Activated T-cell treated with anti-CD3 and anti-CD28 coated beads, Interleukin-2, amount 50 U/mL, for 4 hours (primary cell): ENCODE results near the gene BID. TPM values are rescaled to one million over a fixed set of nuclear protein-coding genes. Genes with fewer than 3 reads are reported as not detected.
A peak's percentile ranks its signal among the peaks of the same experiment; 100 is the strongest.
"Not testable (repeated sequence)": the region's sequence is repeated elsewhere in the genome, so short reads cannot be mapped to it uniquely, and the experiment has no call there.

Source experiments
- ATAC-seq, 2 donors: fragments of 200-7000 bp; cut with Tn5 transposase; one replicate each; pipeline ENCODE4 v1.10.0; 2021
- DNase-seq: peaks from one replicate; pipeline ENCODE4 v3.0.0-alpha.2; 2020
- H3K27me3 Mint-ChIP-seq: one replicate; pipeline ENCODE4 v1.8.0; 2021; ENCODE audit warnings: low read depth, mixed read lengths
- H3K36me3 Mint-ChIP-seq: one replicate; pipeline ENCODE4 v1.8.0; 2022; ENCODE audit warnings: mixed read lengths; ENCODE audit not compliant: insufficient read depth
- H3K4me1 Mint-ChIP-seq: one replicate; pipeline ENCODE4 v1.8.0; 2021; ENCODE audit warnings: low read depth, mixed read lengths
- H3K4me3 Mint-ChIP-seq: one replicate; pipeline ENCODE4 v1.8.0; 2021; ENCODE audit warnings: mild to moderate bottlenecking, moderate library complexity, mixed read lengths
- H3K9me3 Mint-ChIP-seq: one replicate; pipeline ENCODE4 v1.8.0; 2021; ENCODE audit warnings: mixed read lengths
- total RNA-seq, 3 donors: library from RNA; stranded (reverse); gene quantifications; one replicate each; pipeline ENCODE4 v1.2.1, GENCODE V29; 2021

The BID gene
- total RNA-seq, 3 donors from 2014 or later = 30.3 to 39.5 (median 36.5) TPM

GRCh38 chr22:17705951-17706900 lies 68.0 kb downstream of the BID start:
- Mint-ChIP-seq H3K4me1 (peaks cover 15% of the 10 kb centered on the region), H3K4me3 (peak overlapping the region; percentile 51), H3K9me3 (no peaks in the 10 kb centered on the region), H3K36me3 (peaks cover 2% of the 10 kb centered on the region), H3K27me3 (no peaks in the 10 kb centered on the region)
- DNase-seq (peak; percentile 23), ATAC-seq (peak; percentile 97 to 98)

GRCh38 chr22:17705546-17705945 lies 68.7 kb downstream of the BID start:
- Mint-ChIP-seq H3K9me3 (no peaks in the 10 kb centered on the region), H3K36me3 (peaks cover 2% of the 10 kb centered on the region), H3K4me3 (no peak overlapping the region), H3K4me1 (peaks cover 15% of the 10 kb centered on the region), H3K27me3 (no peaks in the 10 kb centered on the region)
- DNase-seq = no peak
- ATAC-seq = no peak

DNA sequence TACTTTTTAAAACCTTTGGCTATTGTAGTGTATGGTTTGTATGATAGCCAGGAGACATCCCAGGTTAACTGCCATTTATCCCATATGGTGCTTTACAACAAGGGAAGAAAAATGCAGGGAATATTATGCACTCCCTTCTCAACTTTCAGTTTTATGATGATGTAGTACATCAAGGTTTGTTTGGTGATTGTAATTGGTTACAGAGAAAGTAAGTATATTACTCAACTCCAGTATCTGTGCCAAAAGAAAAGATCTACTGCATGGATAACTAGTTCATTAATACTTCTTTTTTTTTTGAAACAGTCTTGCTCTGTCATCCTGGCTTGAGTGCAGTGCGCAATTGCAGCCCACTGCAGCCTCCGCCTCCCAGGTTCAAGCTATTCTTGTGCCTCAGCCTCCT lies 70.5 kb downstream of the BID start:
- DNase-seq (no peak), ATAC-seq (no peak)
- peaks cover 9% of the 10 kb centered on the region for H3K36me3 Mint-ChIP-seq
- peaks cover 18% of the 10 kb centered on the region for H3K4me1 Mint-ChIP-seq
- H3K9me3 Mint-ChIP-seq = no peaks in the 10 kb centered on the region
- H3K27me3 Mint-ChIP-seq = no peaks in the 10 kb centered on the region
- no peak overlapping the region for H3K4me3 Mint-ChIP-seq

- no peak overlapping the region for H3K4me3 Mint-ChIP-seq
- no peaks in the 10 kb centered on the region for H3K27me3 Mint-ChIP-seq
- H3K4me1 Mint-ChIP-seq = peaks cover 8% of the 10 kb centered on the region
- peaks cover 18% of the 10 kb centered on the region for H3K36me3 Mint-ChIP-seq
- no peaks in the 10 kb centered on the region for H3K9me3 Mint-ChIP-seq
- DNase-seq (no peak), ATAC-seq (no peak)
Observed at GRCh38 chr22:17700778-17701177, 73.5 kb downstream of the BID start.

GRCh38 chr22:17699696-17700340 lies 74.5 kb downstream of the BID start:
- Mint-ChIP-seq H3K9me3 (no peaks in the 10 kb centered on the region), H3K4me3 (no peak overlapping the region), H3K36me3 (peaks cover 19% of the 10 kb centered on the region), H3K27me3 (no peaks in the 10 kb centered on the region), H3K4me1 (peaks cover 4% of the 10 kb centered on the region)
- ATAC-seq (no peak), DNase-seq (no peak)

DNA sequence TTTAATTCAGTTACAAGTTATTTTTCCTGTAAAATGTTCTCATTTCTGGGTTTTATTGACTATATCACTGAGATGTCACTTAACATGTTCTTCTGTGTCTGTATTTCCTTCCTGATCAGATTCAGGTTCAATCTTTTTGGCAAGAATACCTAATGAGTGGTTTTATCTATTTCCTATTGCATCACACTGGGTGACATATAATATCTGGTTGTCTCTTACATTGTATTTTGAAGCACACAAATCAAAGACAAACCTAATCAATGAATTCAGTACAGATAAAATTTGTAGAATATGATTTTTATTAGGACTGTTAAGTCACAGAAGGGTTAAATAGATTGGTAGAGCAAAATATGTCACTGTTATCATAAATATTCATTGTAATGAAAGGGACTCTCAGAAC lies 75.3 kb downstream of the BID start:
- H3K36me3 Mint-ChIP-seq = peaks cover 22% of the 10 kb centered on the region
- H3K4me1 Mint-ChIP-seq = peaks cover 4% of the 10 kb centered on the region
- ATAC-seq = no peak
- H3K4me3 Mint-ChIP-seq = no peak overlapping the region
- no peaks in the 10 kb centered on the region for H3K9me3 Mint-ChIP-seq
- H3K27me3 Mint-ChIP-seq = no peaks in the 10 kb centered on the region
- DNase-seq = no peak

GRCh38 chr22:17698276-17698675 lies 76.0 kb downstream of the BID start:
- H3K4me3 Mint-ChIP-seq, H3K9me3 Mint-ChIP-seq, DNase-seq, H3K4me1 Mint-ChIP-seq, ATAC-seq, H3K27me3 Mint-ChIP-seq: not testable (repeated sequence)
- peaks cover 22% of the 10 kb centered on the region for H3K36me3 Mint-ChIP-seq

DNA sequence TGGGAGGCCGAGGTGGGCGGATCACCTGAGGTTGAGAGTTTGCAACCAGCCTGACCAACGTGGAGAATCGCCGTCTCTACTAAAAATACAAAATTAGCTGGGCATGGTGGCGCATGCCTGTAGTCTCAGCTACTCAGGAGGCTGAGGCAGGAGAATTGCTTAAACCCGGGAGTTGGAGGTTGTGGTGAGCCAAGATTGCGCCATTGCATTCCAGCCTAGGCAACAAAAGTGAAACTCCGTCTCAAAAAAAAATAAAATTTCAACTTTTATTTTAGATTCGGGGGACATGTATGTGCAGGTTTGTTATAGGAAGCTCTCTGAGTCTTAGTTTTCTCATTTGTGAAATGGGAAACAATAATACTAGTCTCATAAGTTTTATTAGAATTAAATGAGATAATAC lies 77.1 kb downstream of the BID start:
- not testable (repeated sequence) for H3K27me3 Mint-ChIP-seq, ATAC-seq, H3K4me3 Mint-ChIP-seq

DNA sequence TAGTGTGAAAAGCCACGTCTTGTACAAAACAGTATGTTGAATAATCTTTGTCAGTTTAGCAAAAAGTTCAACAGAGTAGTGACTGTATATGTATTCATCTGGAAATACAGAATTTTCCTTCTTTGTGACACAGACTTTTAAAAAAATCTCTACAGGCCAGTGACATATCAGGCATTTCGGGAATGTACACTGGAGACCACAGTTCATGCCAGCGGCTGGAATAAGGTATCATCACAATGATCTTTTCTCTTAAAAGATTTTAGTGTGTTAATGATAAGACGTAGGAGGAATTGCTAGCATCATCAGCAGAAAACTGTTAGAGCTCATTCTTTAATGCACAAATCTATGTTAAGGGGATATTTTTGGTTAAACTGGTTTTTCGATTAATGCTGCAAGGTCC lies 78.3 kb downstream of the BID start:
- no peak for DNase-seq
- ATAC-seq = no peak
- Mint-ChIP-seq H3K4me3 (no peak overlapping the region), H3K36me3 (peaks cover 27% of the 10 kb centered on the region), H3K9me3 (no peaks in the 10 kb centered on the region), H3K27me3 (no peaks in the 10 kb centered on the region), H3K4me1 (peaks cover 4% of the 10 kb centered on the region)

More for the DNA sequence above, 77.1 kb downstream of the BID start:
- DNase-seq, H3K4me1 Mint-ChIP-seq, H3K9me3 Mint-ChIP-seq: not testable (repeated sequence)
- H3K36me3 Mint-ChIP-seq = peaks cover 25% of the 10 kb centered on the region

GRCh38 chr22:17694752-17695151 lies 79.5 kb downstream of the BID start:
- peaks cover 23% of the 10 kb centered on the region for H3K36me3 Mint-ChIP-seq
- no peak for DNase-seq
- H3K9me3 Mint-ChIP-seq = no peaks in the 10 kb centered on the region
- H3K4me3 Mint-ChIP-seq = no peak overlapping the region
- H3K4me1 Mint-ChIP-seq = peaks cover 4% of the 10 kb centered on the region
- H3K27me3 Mint-ChIP-seq = no peaks in the 10 kb centered on the region
- no peak for ATAC-seq

GRCh38 chr22:17694193-17694592 lies 80.1 kb downstream of the BID start:
- Mint-ChIP-seq H3K9me3 (no peaks in the 10 kb centered on the region), H3K4me3 (no peak overlapping the region), H3K4me1 (peaks cover 4% of the 10 kb centered on the region), H3K36me3 (peaks cover 21% of the 10 kb centered on the region), H3K27me3 (no peaks in the 10 kb centered on the region)
- ATAC-seq = no peak
- DNase-seq = no peak

- Mint-ChIP-seq H3K4me3 (no peak overlapping the region), H3K4me1 (no peaks in the 10 kb centered on the region), H3K27me3 (no peaks in the 10 kb centered on the region), H3K36me3 (peaks cover 16% of the 10 kb centered on the region), H3K9me3 (no peaks in the 10 kb centered on the region)
- no peak for DNase-seq
- ATAC-seq = no peak
Observed at GRCh38 chr22:17692841-17693240, 81.4 kb downstream of the BID start.

DNA sequence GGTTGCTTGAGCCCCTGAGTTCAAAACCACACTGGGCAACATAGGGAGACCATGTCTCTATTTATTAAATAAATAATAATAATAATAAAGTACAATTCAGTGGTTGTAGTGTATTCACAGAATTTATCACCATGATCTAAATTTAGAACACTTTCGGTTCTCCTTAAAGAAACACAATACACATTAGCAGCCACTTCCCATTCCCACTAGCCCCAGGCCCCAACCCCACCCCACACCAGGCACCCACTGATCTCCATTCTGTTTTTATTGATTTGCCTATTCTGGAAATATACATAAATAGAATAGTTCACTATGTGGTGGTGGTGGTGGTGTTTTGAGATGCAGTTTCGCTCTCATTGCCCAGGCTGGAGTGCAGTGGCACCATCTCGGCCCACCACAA lies 90.0 kb downstream of the BID start:
- no peaks in the 10 kb centered on the region for H3K27me3 Mint-ChIP-seq
- H3K9me3 Mint-ChIP-seq = no peaks in the 10 kb centered on the region
- H3K4me1 Mint-ChIP-seq = peaks cover 2% of the 10 kb centered on the region
- H3K36me3 Mint-ChIP-seq = peaks cover 1% of the 10 kb centered on the region
- DNase-seq (no peak), ATAC-seq (no peak)
- H3K4me3 Mint-ChIP-seq = no peak overlapping the region
